ENCODE results near the gene DMBX1. TPM values are rescaled to one million over a fixed set of nuclear protein-coding genes. Genes with fewer than 3 reads are reported as not detected.
A peak's percentile ranks its signal among the peaks of the same experiment; 100 is the strongest.

The DMBX1 gene
- polyA plus RNA-seq, 1 of the 3 experiments (the other 2 are of a cell fraction), result not detected

- H3K4me2 ChIP-seq, result no peak overlapping the region
- H3K9me2 ChIP-seq, result no peaks in the 10 kb centered on the region
- TF ChIP-seq FOXJ3 (CRISPR knock-in tag; IDR thresholded peaks at IDR 0.05) (no peak), FOXM1 (IDR thresholded peaks at IDR 0.05; ENCODE audit: low read depth) (no peak), REST (IDR thresholded peaks at IDR 0.05; ENCODE audit: low read depth, low read length) (no peak), GABPA (IDR thresholded peaks at IDR 0.05; ENCODE audit: low read depth) (no peak), ELF1 (IDR thresholded peaks at IDR 0.05) (no peak), TCF12 (IDR thresholded peaks at IDR 0.05) (no peak), RXRA (IDR thresholded peaks at IDR 0.05; ENCODE audit: borderline replicate concordance, low read depth) (no peak)
- TF ChIP-seq, protein P1, sequence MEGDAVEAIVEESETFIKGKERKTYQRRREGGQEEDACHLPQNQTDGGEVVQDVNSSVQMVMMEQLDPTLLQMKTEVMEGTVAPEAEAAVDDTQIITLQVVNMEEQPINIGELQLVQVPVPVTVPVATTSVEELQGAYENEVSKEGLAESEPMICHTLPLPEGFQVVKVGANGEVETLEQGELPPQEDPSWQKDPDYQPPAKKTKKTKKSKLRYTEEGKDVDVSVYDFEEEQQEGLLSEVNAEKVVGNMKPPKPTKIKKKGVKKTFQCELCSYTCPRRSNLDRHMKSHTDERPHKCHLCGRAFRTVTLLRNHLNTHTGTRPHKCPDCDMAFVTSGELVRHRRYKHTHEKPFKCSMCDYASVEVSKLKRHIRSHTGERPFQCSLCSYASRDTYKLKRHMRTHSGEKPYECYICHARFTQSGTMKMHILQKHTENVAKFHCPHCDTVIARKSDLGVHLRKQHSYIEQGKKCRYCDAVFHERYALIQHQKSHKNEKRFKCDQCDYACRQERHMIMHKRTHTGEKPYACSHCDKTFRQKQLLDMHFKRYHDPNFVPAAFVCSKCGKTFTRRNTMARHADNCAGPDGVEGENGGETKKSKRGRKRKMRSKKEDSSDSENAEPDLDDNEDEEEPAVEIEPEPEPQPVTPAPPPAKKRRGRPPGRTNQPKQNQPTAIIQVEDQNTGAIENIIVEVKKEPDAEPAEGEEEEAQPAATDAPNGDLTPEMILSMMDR (IDR thresholded peaks at IDR 0.05), result no peak
- ChIA-PET POLR2A (no interaction called here), CTCF (interaction anchor here (1.3 to 11.5 kb wide), 19 partner anchors 10 to 276 kb away, joined by 3 to 496 read pairs (median 23); partner anchors contain the start of gene DMBX1)
- 50% methylated on average over 43 of the region's 76 CpGs for WGBS (ENCODE audit: low lambda C conversion rate)
- no peak overlapping the region for H2AFZ ChIP-seq (ENCODE audit: low read depth)
- no peak overlapping the region for H3K27ac ChIP-seq (ENCODE audit: low read depth in 2 of 2, low read length in 1 of 2)
- no peaks in the 10 kb centered on the region for H3K9me3 ChIP-seq
- H3K9ac ChIP-seq, result no peak overlapping the region
- peaks cover 0 to 10% of the 10 kb centered on the region in 2 experiments; a peak in 1 of 4 replicates for H3K4me1 ChIP-seq (ENCODE audit: control insufficient read depth in 1 of 2, insufficient read depth in 2 of 2, low read depth in 1 of 2, low read length in 1 of 2)
- peaks cover 17% of the 10 kb centered on the region; the same call in 1 of the 2 replicates for H3K27me3 ChIP-seq (ENCODE audit: insufficient read depth)
- peak overlapping the region in 1 of 2 experiments; percentile 12; a peak in 1 of 4 replicates for H3K4me3 ChIP-seq (ENCODE audit: low read depth in 2 of 2, low read length in 1 of 2)
- H3K36me3 ChIP-seq (replicated peaks in 1 of 2; ENCODE audit: control insufficient read depth in 1 of 2, insufficient read depth in 2 of 2, low read length in 1 of 2), result no peaks in the 10 kb centered on the region
- no peaks in the 10 kb centered on the region for H3F3A ChIP-seq (replicated peaks; ENCODE audit: insufficient read depth)
- H3K79me2 ChIP-seq (ENCODE audit: insufficient read depth), result no peaks in the 10 kb centered on the region
- no peaks in the 10 kb centered on the region for H4K20me1 ChIP-seq (ENCODE audit: insufficient read depth)
- peak; percentile 77 for DNase-seq
These were observed 41.3 kb upstream of the DMBX1 start for GRCh38 chr1:46448109-46448911.
